Mesothelial cell of epicardium (in vitro differentiated cells): ENCODE data around the gene LEMD1. TPM values are rescaled to one million over a fixed set of nuclear protein-coding genes. Genes with fewer than 3 reads are reported as not detected.
"Not testable (repeated sequence)": the region's sequence is repeated elsewhere in the genome, so short reads cannot be mapped to it uniquely, and the experiment has no call there.

ENCODE experiments used
- DNase-seq, 2 experiments: peaks; one replicate each; pipeline ENCODE4 v3.0.0; 2021; ENCODE audit warnings: low spot score in 2 of 2; ENCODE audit not compliant: unreplicated experiment in 2 of 2
- H3K27ac Mint-ChIP-seq: 2 replicates; pipeline ENCODE4 v1.8.0; 2021; ENCODE audit warnings: mixed read lengths
- H3K27me3 Mint-ChIP-seq: 2 replicates; pipeline ENCODE4 v1.8.0; 2021; ENCODE audit warnings: low read depth, mixed read lengths
- H3K36me3 Mint-ChIP-seq: 2 replicates; pipeline ENCODE4 v1.8.0; 2021; ENCODE audit warnings: mixed read lengths
- H3K4me1 Mint-ChIP-seq: 2 replicates; pipeline ENCODE4 v1.8.0; 2021; ENCODE audit warnings: mixed read lengths
- H3K4me3 Mint-ChIP-seq: 2 replicates; pipeline ENCODE4 v1.8.0; 2021; ENCODE audit warnings: mild to moderate bottlenecking, moderate library complexity, mixed read lengths
- H3K9me3 Mint-ChIP-seq: 2 replicates; pipeline ENCODE4 v1.8.0; 2021; ENCODE audit warnings: mixed read lengths
- CTCF ChIP-seq: fragments of 200-600 bp; sonication (generic); IDR thresholded peaks from one replicate; pipeline ENCODE4 v1.5.0; 2021; ENCODE audit warnings: antibody characterized with exemption; ENCODE audit not compliant: unreplicated experiment
- total RNA-seq: library from RNA; stranded (reverse); gene quantifications from 3 replicates; pipeline ENCODE4 v1.2.1, GENCODE V29; 2021

Gene LEMD1
- total RNA-seq, 1 donor from 2014 or later, result 1.3 TPM

GRCh38 chr1:205387845-205388244, 34.0 kb downstream of the LEMD1 start:
- H3K36me3 Mint-ChIP-seq, result no peaks in the 10 kb centered on the region
- no peak for TF ChIP-seq CTCF
- H3K27ac Mint-ChIP-seq, result no peak overlapping the region

GRCh38 chr1:205382990-205383389, 38.9 kb downstream of the LEMD1 start:
- H3K9me3 Mint-ChIP-seq, H3K27me3 Mint-ChIP-seq, H3K36me3 Mint-ChIP-seq, DNase-seq, H3K4me3 Mint-ChIP-seq, H3K27ac Mint-ChIP-seq, H3K4me1 Mint-ChIP-seq: not testable (repeated sequence)

More at GRCh38 chr1:205387845-205388244, 34.0 kb downstream of the LEMD1 start:
- DNase-seq, result no peak
- H3K27me3 Mint-ChIP-seq, result peaks cover 22% of the 10 kb centered on the region
- no peak overlapping the region for H3K4me3 Mint-ChIP-seq
- no peaks in the 10 kb centered on the region for H3K9me3 Mint-ChIP-seq
- no peaks in the 10 kb centered on the region for H3K4me1 Mint-ChIP-seq

GRCh38 chr1:205382561-205382960, 39.3 kb downstream of the LEMD1 start:
- no peaks in the 10 kb centered on the region for H3K9me3 Mint-ChIP-seq

GRCh38 chr1:205381305-205381704, 40.6 kb downstream of the LEMD1 start:
- Mint-ChIP-seq H3K4me1 (peaks cover 1% of the 10 kb centered on the region), H3K4me3 (no peak overlapping the region), H3K9me3 (no peaks in the 10 kb centered on the region), H3K27ac (no peak overlapping the region), H3K36me3 (no peaks in the 10 kb centered on the region), H3K27me3 (peaks cover 10% of the 10 kb centered on the region)
- no peak for DNase-seq
- no peak for TF ChIP-seq CTCF

More at GRCh38 chr1:205382561-205382960, 39.3 kb downstream of the LEMD1 start:
- Mint-ChIP-seq H3K27ac (no peak overlapping the region), H3K4me1 (no peaks in the 10 kb centered on the region), H3K36me3 (no peaks in the 10 kb centered on the region), H3K27me3 (peaks cover 10% of the 10 kb centered on the region), H3K4me3 (no peak overlapping the region)
- TF ChIP-seq CTCF, result no peak
- no peak for DNase-seq

- no peak for TF ChIP-seq CTCF
- H3K36me3 Mint-ChIP-seq, result no peaks in the 10 kb centered on the region
- H3K27ac Mint-ChIP-seq, result no peak overlapping the region
- H3K4me1 Mint-ChIP-seq, result peaks cover 5% of the 10 kb centered on the region
- H3K9me3 Mint-ChIP-seq, result no peaks in the 10 kb centered on the region
- peaks cover 13% of the 10 kb centered on the region for H3K27me3 Mint-ChIP-seq
- no peak overlapping the region for H3K4me3 Mint-ChIP-seq
- no peak for DNase-seq
These were observed 41.0 kb downstream of the LEMD1 start for GRCh38 chr1:205380882-205381281.

- no peak overlapping the region for H3K4me3 Mint-ChIP-seq
- no peaks in the 10 kb centered on the region for H3K36me3 Mint-ChIP-seq
These were observed 42.8 kb downstream of the LEMD1 start for GRCh38 chr1:205379056-205379455.

More at GRCh38 chr1:205379056-205379455, 42.8 kb downstream of the LEMD1 start:
- TF ChIP-seq CTCF, result no peak
- no peak for DNase-seq
- Mint-ChIP-seq H3K9me3 (no peaks in the 10 kb centered on the region), H3K4me1 (peaks cover 16% of the 10 kb centered on the region), H3K27ac (no peak overlapping the region), H3K27me3 (peaks cover 14% of the 10 kb centered on the region)
